GM21529 (cell line): Measurements from ENCODE around the gene PHF14.

Experiments
- ATAC-seq: cut with Tn5 transposase; IDR thresholded peaks from one replicate; pipeline ENCODE4 v1.9.1; 2021; ENCODE audit not compliant: unreplicated experiment

The PHF14 gene

GRCh38 chr7:11206177-11206899 is 232.7 kb downstream of the PHF14 start:
- no peak for ATAC-seq

- ATAC-seq: no peak
Measured at GRCh38 chr7:11207565-11207964, 233.9 kb downstream of the PHF14 start.

DNA sequence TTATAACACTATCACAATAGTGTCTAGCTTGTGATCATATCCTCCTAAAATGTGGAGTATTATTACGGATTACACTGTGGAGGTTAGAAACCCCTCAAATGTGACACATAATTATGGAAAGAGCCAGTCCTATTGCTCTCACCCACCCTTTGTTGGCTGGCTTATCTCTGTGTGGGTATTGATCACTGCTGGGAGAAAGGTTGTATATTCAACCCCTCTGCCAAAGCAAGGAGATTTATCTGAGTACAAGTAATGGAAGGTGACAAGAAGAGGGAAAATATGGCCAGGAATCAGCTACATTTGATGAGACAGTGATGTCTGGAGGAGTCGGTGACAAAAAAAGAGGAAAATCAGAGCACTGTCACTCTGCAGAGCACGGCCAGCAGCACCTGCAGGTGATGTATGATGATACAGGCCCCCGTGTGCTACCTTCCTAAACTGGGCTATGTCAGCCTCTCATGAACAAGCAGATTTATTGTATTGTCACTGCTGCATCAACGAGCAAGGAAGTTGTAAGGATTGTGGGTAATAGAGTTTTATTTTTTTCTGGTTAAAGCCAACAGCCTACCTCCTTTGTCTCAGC is 235.3 kb downstream of the PHF14 start:
- ATAC-seq: no peak

- ATAC-seq: peak; percentile 43
Measured at GRCh38 chr7:11210374-11210773, 236.7 kb downstream of the PHF14 start.

GRCh38 chr7:11212080-11212711 is 238.5 kb downstream of the PHF14 start:
- ATAC-seq: peak; percentile 87

- no peak for ATAC-seq
Measured at GRCh38 chr7:11212816-11213215, 239.1 kb downstream of the PHF14 start.

DNA sequence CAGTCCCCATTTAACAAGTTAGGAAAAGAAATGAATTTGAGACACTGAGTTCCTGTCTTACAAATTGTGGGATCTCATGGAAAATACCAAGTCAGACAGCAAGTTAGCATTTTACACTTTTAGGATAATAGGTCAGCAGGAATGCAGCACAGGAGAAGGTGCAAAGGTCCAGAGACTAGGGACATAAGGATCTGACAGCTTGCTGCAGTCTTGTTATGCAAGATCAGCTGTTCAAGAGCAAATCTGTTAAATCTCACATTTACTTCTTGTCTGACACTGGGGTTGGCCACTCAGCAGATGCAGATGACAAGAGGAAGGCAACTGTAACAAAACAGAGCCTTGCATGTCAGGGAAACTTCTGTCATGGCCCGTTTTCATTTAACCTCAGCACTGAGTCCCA is 239.6 kb downstream of the PHF14 start:
- no peak for ATAC-seq

GRCh38 chr7:11216276-11216675 is 242.6 kb downstream of the PHF14 start:
- no peak for ATAC-seq

DNA sequence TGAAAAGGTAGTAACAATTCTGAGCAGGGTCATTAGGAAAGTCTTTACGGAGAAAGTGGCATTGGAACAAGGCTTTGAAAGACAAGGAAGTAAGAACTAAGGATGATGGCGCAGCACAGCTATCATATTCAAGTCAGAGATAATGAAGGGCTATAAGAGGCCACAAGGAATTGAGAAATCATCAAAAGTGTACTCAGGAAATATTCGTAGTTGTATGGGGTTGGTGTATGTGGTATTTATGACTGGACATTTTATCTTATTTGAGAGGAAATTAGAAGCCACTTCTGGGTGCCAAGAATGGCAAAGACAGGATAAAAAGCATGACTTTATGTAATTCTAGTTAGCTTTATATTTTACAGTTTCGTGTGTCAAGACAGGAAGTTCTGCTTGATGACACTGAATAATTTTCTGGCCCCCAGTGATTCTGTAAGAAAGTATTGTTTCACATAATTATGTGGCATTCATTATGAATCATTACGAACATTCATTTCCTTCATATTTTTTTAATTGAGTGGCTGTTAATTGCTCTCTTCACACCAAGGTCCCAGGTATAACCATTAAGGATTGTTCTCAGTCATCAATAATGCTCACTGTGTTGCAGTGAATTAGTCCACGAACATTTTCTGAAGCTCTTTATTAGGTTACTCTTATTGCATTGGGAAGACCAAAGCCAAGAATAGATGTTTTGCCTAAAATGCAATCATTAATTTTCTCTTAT is 244.3 kb downstream of the PHF14 start:
- no peak for ATAC-seq
